IMR-90 (cell line): Measurements from ENCODE around the gene LTB4R. TPM values are rescaled to one million over a fixed set of nuclear protein-coding genes. Genes with fewer than 3 reads are reported as not detected.

Source experiments
- ATAC-seq: fragments of 200-7000 bp; cut with Tn5 transposase; 2 replicates; pipeline ENCODE4 v1.9.1; 2020; ENCODE audit warnings: low read depth, mild to moderate bottlenecking, moderate library complexity
- BruUV-seq: library from RNA; stranded (reverse); fragments of 400-500 nt; replicated peaks from 2 replicates; lab custom pipeline; 2021; lab: Mats Ljungman, UMichigan
- CTCF ChIA-PET: fragments of 300-600 bp; formaldehyde crosslinking; extraction: SDS; loops from one replicate; lab custom pipeline; 2021; ENCODE audit warnings: antibody characterized with exemption; lab: Yijun Ruan, JAX
- POLR2A ChIA-PET: fragments of 300-600 bp; sonication (Branson Sonifier 250); formaldehyde crosslinking; loops from one replicate; lab custom pipeline; 2022; ENCODE audit warnings: antibody characterized with exemption; ENCODE audit not compliant: unreplicated experiment; lab: Charles Lee
- DNase-seq: peaks from one replicate; pipeline ENCODE4 v3.0.0; 2013
- H2AFZ ChIP-seq: replicated peaks from 2 replicates; pipeline ENCODE3; 2013; ENCODE audit warnings: low read length, mild to moderate bottlenecking; ENCODE audit not compliant: poor library complexity
- H2AK5ac ChIP-seq: 2 replicates; pipeline ENCODE4 v1.6.1; 2013; ENCODE audit warnings: low read depth, low read length, inconsistent platforms
- H2AK9ac ChIP-seq: replicated peaks from 2 replicates; pipeline ENCODE3; 2013; ENCODE audit warnings: mild to moderate bottlenecking, low read depth, low read length, moderate library complexity; ENCODE audit not compliant: poor library complexity
- H2BK120ac ChIP-seq: 2 replicates; pipeline ENCODE4 v1.6.1; 2013; ENCODE audit warnings: low read depth, low read length, inconsistent platforms
- H2BK15ac ChIP-seq: 3 replicates; pipeline ENCODE4 v1.6.1; 2013; ENCODE audit warnings: low read depth, low read length, inconsistent platforms
- H2BK20ac ChIP-seq: 2 replicates; pipeline ENCODE4 v1.6.1; 2013; ENCODE audit warnings: low read depth, mild to moderate bottlenecking, inconsistent platforms, low read length, moderate library complexity
- H2BK5ac ChIP-seq: 2 replicates; pipeline ENCODE4 v1.6.1; 2013; ENCODE audit warnings: mild to moderate bottlenecking, low read depth, low read length, inconsistent platforms; ENCODE audit not compliant: poor library complexity, severe bottlenecking
- H3K14ac ChIP-seq: replicated peaks from 2 replicates; pipeline ENCODE4 v1.6.1; 2013; ENCODE audit warnings: low read depth, low read length, inconsistent platforms
- H3K18ac ChIP-seq: 2 replicates; pipeline ENCODE4 v1.6.1; 2013; ENCODE audit warnings: low read depth, low read length, control low read depth
- H3K23ac ChIP-seq: 2 replicates; pipeline ENCODE4 v1.6.1; 2013; ENCODE audit warnings: low read depth, low read length, inconsistent platforms
- H3K27ac ChIP-seq: 2 replicates; pipeline ENCODE4 v1.5.1; 2013; ENCODE audit warnings: mild to moderate bottlenecking, control low read depth, low read length; ENCODE audit not compliant: insufficient read depth
- H3K27me3 ChIP-seq: 2 replicates; pipeline ENCODE4 v1.6.1; 2013; ENCODE audit warnings: low read length; ENCODE audit not compliant: control insufficient read depth, insufficient read depth
- H3K36me3 ChIP-seq: 2 replicates; pipeline ENCODE4 v1.6.1; 2013; ENCODE audit warnings: low read length, mixed read lengths; ENCODE audit not compliant: control insufficient read depth, insufficient read depth
- H3K4ac ChIP-seq: 2 replicates; pipeline ENCODE4 v1.6.1; 2013; ENCODE audit warnings: low read depth, low read length, inconsistent platforms
- H3K4me1 ChIP-seq: 2 replicates; pipeline ENCODE4 v1.6.1; 2013; ENCODE audit warnings: low read length, mixed read lengths; ENCODE audit not compliant: control insufficient read depth, insufficient read depth
- H3K4me2 ChIP-seq: 2 replicates; pipeline ENCODE4 v1.6.1; 2013; ENCODE audit warnings: low read depth, mild to moderate bottlenecking, control low read depth, low read length, moderate library complexity
- H3K4me3 ChIP-seq: 2 replicates; pipeline ENCODE4 v1.5.1; 2013; ENCODE audit warnings: low read depth, mild to moderate bottlenecking, control low read depth, low read length, moderate library complexity; ENCODE audit not compliant: insufficient read depth
- H3K56ac ChIP-seq: 2 replicates; pipeline ENCODE4 v1.6.1; 2013; ENCODE audit warnings: low read length, inconsistent platforms; ENCODE audit not compliant: insufficient read depth; ENCODE audit errors: extremely low read depth
- H3K79me1 ChIP-seq, 2 experiments: 2 replicates each; pipeline ENCODE4 v1.6.1; 2013; ENCODE audit warnings: low read length in 2 of 2, inconsistent platforms in 1 of 2, low read depth in 1 of 2
- H3K9ac ChIP-seq: 2 replicates; pipeline ENCODE4 v1.6.1; 2013; ENCODE audit warnings: low read depth, low read length, control low read depth
- H3K9me1 ChIP-seq: 2 replicates; pipeline ENCODE4 v1.6.1; 2013; ENCODE audit warnings: low read length, inconsistent platforms; ENCODE audit not compliant: insufficient read depth
- H3K9me3 ChIP-seq: 2 replicates; pipeline ENCODE4 v1.6.1; 2013; ENCODE audit warnings: low read length; ENCODE audit not compliant: control insufficient read depth, insufficient read depth
- H4K20me1 ChIP-seq: 2 replicates; pipeline ENCODE4 v1.6.1; 2013; ENCODE audit warnings: low read length, inconsistent platforms; ENCODE audit not compliant: insufficient read depth
- H4K5ac ChIP-seq: 2 replicates; pipeline ENCODE4 v1.6.1; 2013; ENCODE audit warnings: mild to moderate bottlenecking, low read depth, low read length, control low read depth
- H4K8ac ChIP-seq, 2 experiments: 2 replicates each; pipeline ENCODE4 v1.6.1; 2013; ENCODE audit warnings: low read depth in 2 of 2, low read length in 2 of 2, control low read depth in 1 of 2, inconsistent platforms in 1 of 2
- H4K91ac ChIP-seq: 2 replicates; pipeline ENCODE4 v1.6.1; 2013; ENCODE audit warnings: low read depth, low read length, inconsistent platforms; ENCODE audit not compliant: insufficient read depth
- BHLHE40 ChIP-seq: fragments of 150-350 bp; IDR thresholded peaks from 2 replicates; pipeline ENCODE4 v1.6.1; 2016; ENCODE audit warnings: mild to moderate bottlenecking, low read depth, low read length
- CEBPB ChIP-seq: IDR thresholded peaks from 2 replicates; pipeline ENCODE4 v1.6.1; 2012; ENCODE audit warnings: low read depth, low read length, improper control_type of control experiment
- FOS ChIP-seq: fragments of 150-350 bp; IDR thresholded peaks from 2 replicates; pipeline ENCODE4 v1.6.1; 2016; ENCODE audit warnings: low read depth, low read length
- MAFK ChIP-seq: IDR thresholded peaks from 2 replicates; pipeline ENCODE4 v1.6.1; 2012; ENCODE audit warnings: low read depth, low read length, improper control_type of control experiment
- MAZ ChIP-seq: IDR thresholded peaks from 2 replicates; pipeline ENCODE4 v1.6.1; 2012; ENCODE audit warnings: low read depth, mild to moderate bottlenecking, low read length, improper control_type of control experiment, moderate library complexity, borderline replicate concordance
- MXI1 ChIP-seq: IDR thresholded peaks from 2 replicates; pipeline ENCODE4 v1.6.1; 2012; ENCODE audit warnings: low read depth, mild to moderate bottlenecking, low read length, moderate library complexity, borderline replicate concordance
- NFE2L2 ChIP-seq: fragments of 150-350 bp; IDR thresholded peaks from 2 replicates; pipeline ENCODE4 v1.6.1; 2016; ENCODE audit warnings: low read depth, mild to moderate bottlenecking, low read length
- POLR2A ChIP-seq: IDR thresholded peaks from 2 replicates; pipeline ENCODE4 v1.6.1; 2012; ENCODE audit warnings: mild to moderate bottlenecking, low read depth, low read length
- RAD21 ChIP-seq: IDR thresholded peaks from 2 replicates; pipeline ENCODE4 v1.6.1; 2012; ENCODE audit warnings: low read length, improper control_type of control experiment
- RCOR1 ChIP-seq: IDR thresholded peaks from 2 replicates; pipeline ENCODE4 v1.6.1; 2012; ENCODE audit warnings: mild to moderate bottlenecking, low read length, improper control_type of control experiment; ENCODE audit not compliant: insufficient replicate concordance
- RFX5 ChIP-seq: IDR thresholded peaks from 2 replicates; pipeline ENCODE4 v1.8.0; 2012; ENCODE audit warnings: low read depth, mild to moderate bottlenecking, low read length, moderate library complexity
- SMC3 ChIP-seq: fragments of 150-350 bp; IDR thresholded peaks from 2 replicates; pipeline ENCODE4 v1.6.1; 2016; ENCODE audit warnings: low read depth, mild to moderate bottlenecking, antibody characterized with exemption, low read length, moderate library complexity
- WGBS, 2 experiments: methylation state at CpG; one replicate each; pipeline versions ENCODE4 v1.1.5 to v1.1.7; 2013; ENCODE audit warnings: missing lambda C conversion rate in 2 of 2; ENCODE audit not compliant: insufficient read length in 1 of 2; ENCODE audit errors: extremely low coverage in 2 of 2; 5-methylcytosine and 5-hydroxymethylcytosine counted together
- dilution Hi-C: fragments of 300-500 bp; cut with HindIII; formaldehyde crosslinking; loops from one replicate; pipeline ENCODE4 v1.14.3; 2018; ENCODE audit warnings: low sequenced_read_pairs; ENCODE audit not compliant: unreplicated experiment
- in situ Hi-C: fragments of 300-500 bp; cut with MboI; formaldehyde crosslinking; loops from 3 replicates; pipeline ENCODE4 v1.14.3; 2019; ENCODE audit warnings: low sequenced_read_pairs, inconsistent platforms, mixed read lengths
- intact Hi-C: fragments of 100-400 bp; cut with micrococcal nuclease; formaldehyde crosslinking; loops from 2 replicates; pipeline ENCODE4 v1.10.0; 2022
- polyA plus RNA-seq, 3 experiments: library from polyadenylated mRNA; depleted of rRNA; stranded (reverse); fragments of >200 nt; gene quantifications; 2 replicates each; pipeline ENCODE4 v1.2.3, GENCODE V29; 2012; ENCODE audit warnings: low replicate concordance in 1 of 3
- total RNA-seq: library from RNA; depleted of rRNA; stranded (reverse); fragments of >200 nt; gene quantifications from 2 replicates; pipeline ENCODE4 v1.2.3, GENCODE V29; 2012
- TF ChIP-seq, protein P1 (sequence below): fragments of 150-350 bp; IDR thresholded peaks from 2 replicates; pipeline ENCODE4 v1.6.1; 2016; ENCODE audit warnings: low read depth, mild to moderate bottlenecking, low read length, moderate library complexity, borderline replicate concordance
- TF ChIP-seq, protein P2 (sequence below): conservative IDR thresholded peaks from 2 replicates; pipeline ENCODE4 v1.5.1; 2012; ENCODE audit warnings: mild to moderate bottlenecking, low read depth, low read length, improper control_type of control experiment
- TF ChIP-seq, protein P3 (sequence below): fragments of 150-350 bp; IDR thresholded peaks from 2 replicates; pipeline ENCODE4 v1.6.1; 2017; ENCODE audit warnings: mild to moderate bottlenecking, antibody characterized with exemption, low read length, low read depth

The LTB4R gene
- total and polyA plus RNA-seq, 2 of the 4 experiments (the other 2 are of a cell fraction) = 0.18 to 2.3 TPM

DNA sequence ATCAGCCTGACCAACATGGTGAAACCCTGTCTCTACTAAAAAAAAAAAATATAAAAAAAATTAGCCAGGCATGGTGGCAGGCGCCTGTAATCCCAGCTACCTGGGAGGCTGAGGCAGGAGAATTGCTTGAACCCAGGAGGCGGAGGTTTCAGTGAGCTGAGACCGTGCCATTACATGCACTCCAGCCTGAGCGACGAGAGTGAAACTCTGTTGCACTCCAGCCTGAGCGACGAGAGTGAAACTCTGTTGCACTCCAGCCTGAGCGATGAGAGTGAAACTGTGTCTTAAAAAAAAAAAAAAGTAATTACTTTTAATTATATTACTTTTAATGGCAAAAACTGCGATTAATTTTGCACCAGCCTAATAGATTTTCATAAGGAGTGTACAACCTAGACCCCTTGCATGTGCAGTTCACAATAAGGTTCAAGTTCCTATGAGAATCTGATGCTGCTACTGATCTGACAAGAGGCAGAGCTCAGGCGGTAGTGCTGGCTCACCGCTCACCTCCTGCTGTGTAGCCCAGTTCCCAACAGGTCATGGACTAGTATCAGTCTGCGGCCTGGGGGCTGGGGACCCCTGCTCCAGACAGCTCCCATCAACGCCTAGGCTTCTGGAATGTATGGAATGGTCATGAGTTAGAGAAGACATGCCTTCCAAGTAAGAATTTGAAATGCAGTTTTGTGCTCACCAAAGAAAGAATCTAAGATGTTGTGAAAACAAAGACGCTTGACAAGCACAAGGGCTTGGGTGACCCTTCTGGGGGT is 10.1 kb downstream of the LTB4R start:
- DNase-seq = no peak
- Histone ChIP-seq H3K18ac (no peak overlapping the region), H2BK20ac (no peak overlapping the region), H3K4me2 (no peak overlapping the region), H3K4ac (no peak overlapping the region), H3K36me3 (no peaks in the 10 kb centered on the region), H3K23ac (no peak overlapping the region), H3K9ac (no peak overlapping the region), H3K4me3 (no peak overlapping the region), H2AK9ac (no peak overlapping the region), H3K14ac (no peak overlapping the region), H3K79me1 (no peaks in the 10 kb centered on the region), H3K4me1 (no peaks in the 10 kb centered on the region), H2AFZ (peak overlapping the region; percentile 57), H4K91ac (no peak overlapping the region), H2AK5ac (no peak overlapping the region; the same call in 1 of the 2 replicates), H3K27ac (no peak overlapping the region), H3K56ac (no peak overlapping the region), H2BK120ac (no peak overlapping the region), H3K9me3 (no peaks in the 10 kb centered on the region), H4K8ac (no peak overlapping the region), H2BK5ac (no peak overlapping the region), H3K27me3 (peaks cover 61% of the 10 kb centered on the region), H4K5ac (no peak overlapping the region), H4K20me1 (no peaks in the 10 kb centered on the region), H2BK15ac (no peak overlapping the region), H3K9me1 (peaks cover 3% of the 10 kb centered on the region; the same call in 1 of the 2 replicates)
- 65% methylated on average over 4 of the region's 14 CpGs; no CpG with 5 or more reads in 1 of the 2 experiments for WGBS, 2 experiments
- POLR2A ChIA-PET = interaction anchor here (0.6 kb wide), 1 partner anchor 228 kb away, joined by 7 read pairs; no protein-coding TSS in a partner anchor
- BruUV-seq = no TSS peak
- in situ Hi-C loops = no loop called here
- CTCF ChIA-PET = interaction anchor here (1.4 to 1.9 kb wide), 2 partner anchors 12 to 13 kb away, joined by 3 to 9 read pairs; no protein-coding TSS in a partner anchor
- dilution Hi-C loops = no loop called here
- no peak for ATAC-seq
- intact Hi-C loops = no loop called here
- TF ChIP-seq, protein P1, sequence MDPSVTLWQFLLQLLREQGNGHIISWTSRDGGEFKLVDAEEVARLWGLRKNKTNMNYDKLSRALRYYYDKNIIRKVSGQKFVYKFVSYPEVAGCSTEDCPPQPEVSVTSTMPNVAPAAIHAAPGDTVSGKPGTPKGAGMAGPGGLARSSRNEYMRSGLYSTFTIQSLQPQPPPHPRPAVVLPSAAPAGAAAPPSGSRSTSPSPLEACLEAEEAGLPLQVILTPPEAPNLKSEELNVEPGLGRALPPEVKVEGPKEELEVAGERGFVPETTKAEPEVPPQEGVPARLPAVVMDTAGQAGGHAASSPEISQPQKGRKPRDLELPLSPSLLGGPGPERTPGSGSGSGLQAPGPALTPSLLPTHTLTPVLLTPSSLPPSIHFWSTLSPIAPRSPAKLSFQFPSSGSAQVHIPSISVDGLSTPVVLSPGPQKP = no peak
- no peak for TF ChIP-seq NFE2L2
- TF ChIP-seq MXI1 = no peak
- TF ChIP-seq MAFK = no peak
- no peak for TF ChIP-seq FOS
- TF ChIP-seq, protein P2, sequence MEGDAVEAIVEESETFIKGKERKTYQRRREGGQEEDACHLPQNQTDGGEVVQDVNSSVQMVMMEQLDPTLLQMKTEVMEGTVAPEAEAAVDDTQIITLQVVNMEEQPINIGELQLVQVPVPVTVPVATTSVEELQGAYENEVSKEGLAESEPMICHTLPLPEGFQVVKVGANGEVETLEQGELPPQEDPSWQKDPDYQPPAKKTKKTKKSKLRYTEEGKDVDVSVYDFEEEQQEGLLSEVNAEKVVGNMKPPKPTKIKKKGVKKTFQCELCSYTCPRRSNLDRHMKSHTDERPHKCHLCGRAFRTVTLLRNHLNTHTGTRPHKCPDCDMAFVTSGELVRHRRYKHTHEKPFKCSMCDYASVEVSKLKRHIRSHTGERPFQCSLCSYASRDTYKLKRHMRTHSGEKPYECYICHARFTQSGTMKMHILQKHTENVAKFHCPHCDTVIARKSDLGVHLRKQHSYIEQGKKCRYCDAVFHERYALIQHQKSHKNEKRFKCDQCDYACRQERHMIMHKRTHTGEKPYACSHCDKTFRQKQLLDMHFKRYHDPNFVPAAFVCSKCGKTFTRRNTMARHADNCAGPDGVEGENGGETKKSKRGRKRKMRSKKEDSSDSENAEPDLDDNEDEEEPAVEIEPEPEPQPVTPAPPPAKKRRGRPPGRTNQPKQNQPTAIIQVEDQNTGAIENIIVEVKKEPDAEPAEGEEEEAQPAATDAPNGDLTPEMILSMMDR = no peak
- no peak for TF ChIP-seq MAZ
- TF ChIP-seq RCOR1 = no peak
- no peak for TF ChIP-seq POLR2A
- TF ChIP-seq BHLHE40 = no peak
- no peak for TF ChIP-seq RAD21
- TF ChIP-seq SMC3 = no peak
- TF ChIP-seq, protein P3, sequence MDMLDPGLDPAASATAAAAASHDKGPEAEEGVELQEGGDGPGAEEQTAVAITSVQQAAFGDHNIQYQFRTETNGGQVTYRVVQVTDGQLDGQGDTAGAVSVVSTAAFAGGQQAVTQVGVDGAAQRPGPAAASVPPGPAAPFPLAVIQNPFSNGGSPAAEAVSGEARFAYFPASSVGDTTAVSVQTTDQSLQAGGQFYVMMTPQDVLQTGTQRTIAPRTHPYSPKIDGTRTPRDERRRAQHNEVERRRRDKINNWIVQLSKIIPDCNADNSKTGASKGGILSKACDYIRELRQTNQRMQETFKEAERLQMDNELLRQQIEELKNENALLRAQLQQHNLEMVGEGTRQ = no peak
- TF ChIP-seq RFX5 = no peak
- no peak for TF ChIP-seq CEBPB
